Gastroesophageal sphincter (tissue), 3 donors: ENCODE measurements around the gene LCE2C.
"Not testable (repeated sequence)": the region's sequence is repeated elsewhere in the genome, so short reads cannot be mapped to it uniquely, and the experiment has no call there.

Experiments used
- CTCF ChIP-seq, 4 experiments: fragments of 200-600 bp in 2 of 4; fragments of 450-650 bp in 2 of 4; sonication (generic) in 1 of 4; IDR thresholded peaks; one replicate each; pipeline ENCODE4 v1.5.1; 2017 to 2019; ENCODE audit warnings: antibody characterized with exemption in 4 of 4, mild to moderate bottlenecking in 2 of 4, moderate library complexity in 2 of 4
- POLR2AphosphoS5 ChIP-seq: sonication (generic); formaldehyde crosslinking; IDR thresholded peaks from one replicate; pipeline ENCODE4 v1.6.1; 2017; ENCODE audit warnings: antibody characterized with exemption

GRCh38 chr1:152674983-152675382 is at the start of gene LCE2C:
- not testable (repeated sequence) for TF ChIP-seq CTCF (IDR thresholded peaks at IDR 0.05); POLR2AphosphoS5
